ENCODE data around the gene EBF3.

GRCh38 chr10:129912986-129913695 lies 50.9 kb downstream of the EBF3 start:
- TF ChIP-seq REST (IDR thresholded peaks at IDR 0.05; ENCODE audit: insufficient read depth in 1 of 2, low read depth in 2 of 2, low read length in 2 of 2) (no peak), POLR2AphosphoS5 (IDR thresholded peaks at IDR 0.05; ENCODE audit: low read depth, low read length) (no peak)

Measured in PFSK-1 (cell line).